ENCODE results near the gene SYNGR4. TPM values are rescaled to one million over a fixed set of nuclear protein-coding genes. Genes with fewer than 3 reads are reported as not detected.

SYNGR4 gene
- total RNA-seq, 1 donor from 2014 or later, result not detected

DNA sequence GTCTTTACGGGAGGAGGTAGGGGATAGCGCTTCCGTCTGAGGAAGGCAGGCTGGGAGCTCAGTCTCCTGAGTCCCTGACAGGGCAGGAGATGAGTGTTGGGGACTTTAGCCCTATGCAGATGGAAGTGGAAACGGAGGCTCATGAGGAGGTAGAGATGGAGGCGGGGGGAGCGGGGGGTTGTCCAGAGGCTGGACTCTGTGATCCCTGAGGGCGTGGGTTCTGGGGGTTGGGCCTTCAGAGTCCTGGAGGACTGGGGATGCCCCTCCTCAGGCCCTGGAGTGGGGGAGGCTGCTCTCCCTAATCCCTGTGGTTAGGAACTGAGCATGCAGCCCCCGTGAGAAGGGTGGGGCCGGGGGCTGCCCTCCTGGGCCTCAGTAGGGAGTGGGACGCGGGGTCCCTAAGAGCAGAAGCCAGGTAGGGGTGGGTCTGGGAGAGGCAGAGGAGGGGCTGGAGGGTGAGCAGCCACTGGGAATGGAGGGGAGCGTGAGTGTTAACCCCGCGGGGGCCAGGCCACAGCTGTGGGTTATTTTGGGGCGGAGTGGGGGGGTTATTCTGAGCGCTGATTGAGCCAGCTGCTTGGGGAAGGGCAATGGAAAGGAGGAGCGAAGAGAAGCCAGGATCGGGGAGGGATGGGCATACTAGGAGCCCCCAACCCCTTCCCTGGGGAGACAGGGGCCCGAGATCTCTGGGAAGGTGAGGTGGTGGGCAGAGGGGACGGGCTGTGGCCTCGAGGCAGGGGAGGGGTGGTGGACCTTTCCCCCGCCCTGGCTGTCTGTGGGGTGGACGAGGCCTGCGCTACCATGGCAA, 32.1 kb downstream of the SYNGR4 start:
- no peak for DNase-seq (ENCODE audit: low read depth in 2 of 2)

DNA sequence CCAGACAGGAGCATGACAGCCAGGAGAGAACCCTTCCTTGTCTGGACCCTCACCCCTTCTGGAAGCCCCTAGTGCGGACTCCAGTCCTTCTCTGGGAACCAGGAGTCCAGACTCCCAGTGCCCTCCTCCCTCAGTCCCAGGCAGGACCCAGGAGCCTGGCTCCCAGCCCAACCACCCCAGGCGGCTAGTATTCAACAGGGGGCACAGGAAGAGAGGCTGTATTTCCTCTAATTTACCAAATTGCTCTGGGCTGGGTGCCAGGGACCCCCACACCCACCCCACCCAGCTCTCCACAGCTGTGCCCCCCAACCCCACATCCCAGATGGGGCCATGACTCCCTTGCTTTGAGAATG, 32.6 kb downstream of the SYNGR4 start:
- DNase-seq (ENCODE audit: low read depth in 2 of 2), result no peak

DNA sequence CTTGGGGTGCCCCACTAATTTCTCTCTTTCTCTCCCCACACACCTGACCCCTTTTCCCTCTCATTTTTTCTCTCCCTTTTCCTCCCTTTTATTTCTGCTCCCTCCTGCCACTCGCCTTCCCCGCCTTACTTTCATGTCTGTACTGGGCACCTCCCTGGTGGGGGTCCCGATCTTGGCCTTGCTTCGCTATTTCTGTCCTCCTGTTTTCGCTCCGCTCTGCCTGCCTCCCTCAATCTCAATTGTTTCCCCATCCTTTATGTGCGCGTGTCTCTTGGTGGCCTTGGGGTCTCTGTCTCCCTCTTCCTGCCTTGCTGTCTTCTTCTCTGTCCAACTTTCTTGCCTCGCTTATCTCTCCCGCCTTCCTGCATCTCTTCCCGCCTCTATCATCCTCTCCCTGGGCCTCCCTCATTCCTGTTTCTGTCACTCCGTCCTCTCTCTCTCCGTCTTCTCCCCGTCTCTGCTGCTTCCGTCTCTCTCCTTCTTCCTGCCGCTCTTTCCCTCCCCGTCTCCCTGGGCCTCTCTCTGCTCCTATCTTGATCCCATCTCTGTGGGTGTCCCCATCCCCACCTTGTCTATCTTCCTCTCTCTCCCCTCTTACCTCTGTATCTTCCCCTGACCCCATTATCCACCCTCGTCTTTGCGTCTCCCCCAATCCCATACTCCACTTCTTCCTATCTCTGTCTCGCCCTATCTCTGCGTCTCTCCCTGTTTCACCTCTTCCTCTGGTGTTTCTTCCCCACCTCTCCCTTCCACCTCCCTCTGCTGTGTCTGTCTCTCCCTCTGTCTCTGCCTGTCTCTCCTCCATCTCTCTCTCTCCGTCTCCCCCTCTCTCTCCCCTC, 33.3 kb downstream of the SYNGR4 start:
- DNase-seq (ENCODE audit: low read depth in 2 of 2), result no peak

DNA sequence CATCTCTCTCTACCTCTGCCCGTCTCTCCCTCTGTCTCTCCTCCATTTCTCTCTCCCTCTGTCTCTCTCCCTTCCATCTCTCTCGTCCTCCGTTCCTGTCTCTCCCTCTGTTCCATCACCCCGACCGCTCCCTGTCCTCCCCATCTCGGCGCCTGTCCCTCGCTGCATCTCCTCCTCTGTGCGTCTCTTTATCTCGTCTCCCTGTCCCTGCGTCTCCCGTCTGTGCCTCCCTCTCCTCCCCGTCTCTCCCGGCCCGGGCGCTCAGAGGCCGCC, 33.9 kb downstream of the SYNGR4 start:
- DNase-seq (ENCODE audit: low read depth in 2 of 2), result no peak

DNA sequence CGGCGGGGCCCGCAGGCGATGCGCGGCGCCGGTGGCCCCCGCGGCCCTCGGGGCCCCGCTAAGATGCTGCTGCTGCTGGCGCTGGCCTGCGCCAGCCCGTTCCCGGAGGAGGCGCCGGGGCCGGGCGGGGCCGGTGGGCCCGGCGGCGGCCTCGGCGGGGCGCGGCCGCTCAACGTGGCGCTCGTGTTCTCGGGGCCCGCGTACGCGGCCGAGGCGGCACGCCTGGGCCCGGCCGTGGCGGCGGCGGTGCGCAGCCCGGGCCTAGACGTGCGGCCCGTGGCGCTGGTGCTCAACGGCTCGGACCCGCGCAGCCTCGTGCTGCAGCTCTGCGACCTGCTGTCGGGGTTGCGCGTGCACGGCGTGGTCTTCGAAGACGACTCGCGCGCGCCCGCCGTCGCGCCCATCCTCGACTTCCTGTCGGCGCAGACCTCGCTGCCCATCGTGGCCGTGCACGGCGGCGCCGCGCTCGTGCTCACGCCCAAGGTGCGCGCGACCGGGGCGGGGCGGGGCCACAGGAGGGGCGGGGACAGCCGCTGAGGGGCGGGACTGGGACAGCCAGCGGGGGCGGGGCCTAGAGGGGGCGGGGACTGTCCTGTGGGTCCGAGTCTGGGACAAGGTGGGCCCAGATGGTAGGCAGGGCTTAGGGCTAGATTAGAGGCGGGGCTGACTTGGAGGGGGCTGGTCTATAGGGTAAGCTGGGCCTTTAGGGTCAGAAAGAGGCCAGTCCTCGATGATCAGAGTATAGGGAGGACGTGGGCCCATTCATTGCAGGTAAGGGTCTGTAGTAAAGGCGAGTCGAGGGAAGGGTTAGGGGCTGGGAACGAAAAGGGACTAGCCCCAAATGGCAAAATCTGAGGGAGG, 34.4 kb downstream of the SYNGR4 start:
- peak; percentile 87 to 93 for DNase-seq (ENCODE audit: low read depth in 2 of 2)

DNA sequence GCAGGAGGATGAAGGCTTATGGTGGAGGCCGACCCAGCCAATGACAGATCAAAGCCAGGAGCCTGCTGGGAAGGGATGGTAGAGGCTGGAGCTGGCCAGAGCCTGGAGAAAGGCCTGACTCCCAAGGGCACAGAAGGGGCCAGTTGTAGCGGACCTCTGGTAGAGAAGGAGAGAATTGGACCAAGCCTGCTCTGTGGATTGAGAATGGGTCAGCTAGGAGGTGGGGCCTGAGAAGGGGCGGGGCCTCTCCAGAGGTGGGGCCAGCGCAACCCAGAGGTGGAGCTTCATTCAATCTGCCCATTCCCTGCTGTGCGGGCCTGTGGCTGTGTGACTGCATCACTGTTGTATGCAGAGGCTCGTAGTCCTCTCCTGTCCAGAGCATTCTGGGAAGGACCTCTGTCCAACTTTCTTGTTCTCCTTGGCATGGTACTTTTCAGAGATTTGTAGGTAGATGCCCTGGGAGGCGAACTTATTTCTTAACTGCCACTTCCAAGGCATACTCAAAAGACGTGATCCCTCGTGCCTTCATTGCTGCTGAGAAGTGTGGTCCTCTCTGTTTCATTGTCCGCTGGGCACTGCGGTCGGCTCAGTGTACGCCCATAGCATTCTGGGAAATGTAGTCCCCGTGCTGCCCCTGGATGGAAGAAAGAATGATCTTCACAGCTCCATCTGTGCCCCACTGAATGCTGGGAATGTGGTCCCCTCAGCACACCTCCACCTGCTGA, 36.0 kb downstream of the SYNGR4 start:
- peak; percentile 79 to 81 for DNase-seq (ENCODE audit: low read depth in 2 of 2)

DNA sequence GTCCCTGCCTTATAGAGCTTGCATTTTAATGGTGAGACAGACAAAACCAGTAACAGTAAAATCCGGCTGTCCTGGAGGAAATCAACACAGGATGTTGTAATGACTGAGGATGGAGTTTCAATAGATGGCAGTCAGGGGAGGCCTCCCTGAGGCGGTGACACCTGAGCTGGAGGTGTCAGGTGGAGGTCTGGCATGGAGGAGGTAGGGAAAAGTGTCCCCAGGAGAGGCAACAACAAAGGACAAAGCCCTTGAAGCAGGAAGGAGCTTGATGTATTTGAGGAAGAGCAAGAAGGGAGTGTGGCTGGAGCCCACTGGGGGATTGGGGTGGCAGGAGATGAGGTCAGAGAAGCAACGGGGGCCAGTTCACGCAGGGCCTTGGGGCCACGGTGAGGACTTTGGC, 37.1 kb downstream of the SYNGR4 start:
- DNase-seq (ENCODE audit: low read depth in 2 of 2), result no peak

DNA sequence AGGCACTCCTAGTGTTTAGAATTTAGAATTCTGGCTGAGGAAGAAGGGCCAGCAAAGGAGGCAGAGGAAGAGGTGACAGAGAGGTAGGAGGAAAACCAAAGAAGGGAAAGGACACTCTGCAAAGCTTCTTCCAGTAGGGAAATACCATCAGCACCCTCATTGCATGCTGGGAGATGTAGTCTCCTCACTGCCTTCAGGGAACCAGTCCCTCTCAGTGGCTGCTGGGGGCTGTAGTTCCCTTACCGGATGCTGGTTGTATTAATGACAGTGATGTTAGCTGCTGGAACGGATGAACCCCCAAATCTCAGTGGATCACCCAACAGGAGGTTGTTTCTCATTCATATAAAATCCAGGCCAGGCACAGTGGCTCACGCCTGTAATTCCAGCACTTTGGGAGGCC, 39.4 kb downstream of the SYNGR4 start:
- peak; percentile 72 to 80 for DNase-seq (ENCODE audit: low read depth in 2 of 2)

DNA sequence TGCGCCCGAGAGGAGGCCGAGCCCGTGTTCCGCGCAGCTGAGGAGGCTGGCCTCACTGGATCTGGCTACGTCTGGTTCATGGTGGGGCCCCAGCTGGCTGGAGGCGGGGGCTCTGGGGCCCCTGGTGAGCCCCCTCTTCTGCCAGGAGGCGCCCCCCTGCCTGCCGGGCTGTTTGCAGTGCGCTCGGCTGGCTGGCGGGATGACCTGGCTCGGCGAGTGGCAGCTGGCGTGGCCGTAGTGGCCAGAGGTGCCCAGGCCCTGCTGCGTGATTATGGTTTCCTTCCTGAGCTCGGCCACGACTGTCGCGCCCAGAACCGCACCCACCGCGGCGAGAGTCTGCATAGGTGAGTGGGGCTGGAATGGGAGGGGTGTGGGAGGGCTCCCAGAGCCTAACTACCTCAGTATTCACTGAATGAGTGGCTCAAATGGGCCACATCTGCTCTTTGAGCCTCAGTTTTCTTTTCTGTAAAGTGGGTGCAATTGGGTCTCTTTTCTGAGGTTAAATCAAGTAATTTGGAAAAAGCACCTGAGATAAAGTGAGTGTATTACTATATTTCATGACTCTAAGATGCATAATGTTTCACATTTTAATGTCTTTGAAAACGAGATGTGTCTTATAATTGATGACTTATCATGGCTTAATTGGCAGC, 41.0 kb downstream of the SYNGR4 start:
- no peak for DNase-seq (ENCODE audit: low read depth in 2 of 2)

DNA sequence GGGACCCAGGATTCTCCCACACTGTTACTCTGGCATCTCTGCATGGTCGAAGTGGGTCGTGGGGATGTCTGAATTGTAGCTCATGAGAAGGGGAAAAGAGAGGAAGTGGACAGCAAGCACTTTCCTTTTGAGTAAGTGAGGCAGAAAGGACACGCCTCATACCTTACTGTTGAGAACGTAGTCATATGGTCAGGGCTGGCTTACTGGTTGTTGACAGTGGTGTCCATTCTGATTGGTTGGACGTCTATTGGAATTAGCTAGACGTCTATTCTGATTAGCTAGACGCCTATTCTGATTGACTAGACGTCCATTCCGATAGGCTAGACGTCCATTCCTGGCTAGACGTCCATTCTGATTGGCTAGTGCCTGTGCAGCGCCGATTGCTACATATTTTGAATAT, 41.7 kb downstream of the SYNGR4 start:
- no peak for DNase-seq (ENCODE audit: low read depth in 2 of 2)

DNA sequence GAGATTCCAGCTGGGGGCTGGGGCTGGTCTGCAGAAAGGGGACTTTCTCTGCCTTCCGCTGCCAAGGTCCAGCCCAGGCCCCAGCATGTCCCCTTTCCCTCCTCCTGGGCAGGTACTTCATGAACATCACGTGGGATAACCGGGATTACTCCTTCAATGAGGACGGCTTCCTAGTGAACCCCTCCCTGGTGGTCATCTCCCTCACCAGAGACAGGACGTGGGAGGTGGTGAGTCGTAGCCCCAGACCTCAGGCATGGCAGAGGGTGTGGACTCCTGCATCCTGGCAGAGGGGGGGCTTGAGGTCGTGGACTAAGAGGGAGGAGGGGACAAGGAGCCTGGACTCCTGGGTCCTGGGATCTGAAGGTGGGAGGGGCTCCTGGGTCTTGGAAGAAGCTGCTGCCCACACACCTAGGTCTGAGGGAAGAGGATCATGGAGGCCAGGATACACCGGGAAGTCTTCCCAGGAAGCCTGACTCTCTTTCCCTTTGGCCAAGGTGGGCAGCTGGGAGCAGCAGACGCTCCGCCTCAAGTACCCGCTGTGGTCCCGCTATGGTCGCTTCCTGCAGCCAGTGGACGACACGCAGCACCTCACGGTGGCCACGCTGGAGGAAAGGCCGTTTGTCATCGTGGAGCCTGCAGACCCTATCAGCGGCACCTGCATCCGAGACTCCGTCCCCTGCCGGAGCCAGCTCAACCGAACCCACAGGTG, 49.9 kb downstream of the SYNGR4 start:
- DNase-seq (ENCODE audit: low read depth in 2 of 2), result no peak

DNA sequence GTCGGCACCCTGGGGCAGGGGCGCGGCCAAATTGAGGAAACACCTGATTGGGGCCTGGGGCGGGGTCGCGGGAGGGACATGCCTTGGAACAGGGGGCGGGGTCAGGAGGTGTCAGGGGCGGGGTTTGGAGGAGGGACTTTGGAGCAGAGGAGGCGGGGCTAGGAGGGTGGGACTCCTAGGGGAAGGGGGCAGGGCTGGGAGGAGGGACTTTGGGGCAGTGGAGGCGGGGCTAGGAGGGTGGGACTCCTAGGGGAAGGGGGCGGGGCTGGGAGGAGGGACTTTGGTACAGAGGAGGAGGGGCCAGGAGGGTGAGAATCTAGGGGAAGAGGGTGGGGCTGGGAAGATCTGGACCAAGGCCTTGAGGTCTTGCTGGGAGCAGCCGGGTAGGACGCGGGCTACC, 51.2 kb downstream of the SYNGR4 start:
- DNase-seq (ENCODE audit: low read depth in 2 of 2), result peak; percentile 90

DNA sequence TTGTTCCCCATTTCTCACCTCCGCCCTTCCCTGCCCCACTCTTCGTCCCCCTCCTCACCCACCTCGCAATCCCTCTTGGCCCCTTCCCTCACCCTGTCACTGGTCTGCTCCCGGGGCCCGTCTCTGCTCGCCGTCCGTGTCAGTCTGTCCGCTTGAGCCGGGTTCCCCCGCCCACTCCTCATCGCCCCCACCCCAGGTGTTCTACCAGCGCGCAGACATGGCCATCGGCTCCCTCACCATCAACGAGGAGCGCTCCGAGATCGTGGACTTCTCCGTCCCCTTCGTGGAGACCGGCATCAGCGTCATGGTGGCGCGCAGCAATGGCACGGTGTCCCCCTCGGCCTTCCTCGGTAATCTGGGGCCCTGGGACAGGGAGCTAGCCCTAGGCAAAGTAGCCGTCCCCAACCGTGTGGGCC, 51.6 kb downstream of the SYNGR4 start:
- no peak for DNase-seq (ENCODE audit: low read depth in 2 of 2)

DNA sequence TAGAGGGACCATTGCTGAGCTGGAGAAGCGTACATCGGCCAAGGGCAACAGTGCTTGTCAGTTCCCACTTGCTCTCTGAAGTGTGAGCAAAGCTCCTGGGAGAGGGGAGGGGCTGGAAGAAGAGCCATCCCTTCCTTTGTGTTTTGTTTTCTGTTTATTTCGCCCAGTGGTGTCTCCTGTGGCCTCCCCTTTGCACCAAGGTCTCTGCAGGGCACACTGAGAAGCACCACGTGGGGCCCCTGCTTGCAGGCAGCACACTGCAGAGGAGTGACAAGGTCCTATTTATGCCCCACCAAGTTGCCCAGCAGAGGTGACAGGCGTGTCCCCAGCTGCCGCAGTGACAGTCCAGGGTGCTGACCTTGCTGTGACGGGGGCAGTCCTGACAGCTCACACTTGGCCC, 53.3 kb downstream of the SYNGR4 start:
- DNase-seq (ENCODE audit: low read depth in 2 of 2), result no peak

DNA sequence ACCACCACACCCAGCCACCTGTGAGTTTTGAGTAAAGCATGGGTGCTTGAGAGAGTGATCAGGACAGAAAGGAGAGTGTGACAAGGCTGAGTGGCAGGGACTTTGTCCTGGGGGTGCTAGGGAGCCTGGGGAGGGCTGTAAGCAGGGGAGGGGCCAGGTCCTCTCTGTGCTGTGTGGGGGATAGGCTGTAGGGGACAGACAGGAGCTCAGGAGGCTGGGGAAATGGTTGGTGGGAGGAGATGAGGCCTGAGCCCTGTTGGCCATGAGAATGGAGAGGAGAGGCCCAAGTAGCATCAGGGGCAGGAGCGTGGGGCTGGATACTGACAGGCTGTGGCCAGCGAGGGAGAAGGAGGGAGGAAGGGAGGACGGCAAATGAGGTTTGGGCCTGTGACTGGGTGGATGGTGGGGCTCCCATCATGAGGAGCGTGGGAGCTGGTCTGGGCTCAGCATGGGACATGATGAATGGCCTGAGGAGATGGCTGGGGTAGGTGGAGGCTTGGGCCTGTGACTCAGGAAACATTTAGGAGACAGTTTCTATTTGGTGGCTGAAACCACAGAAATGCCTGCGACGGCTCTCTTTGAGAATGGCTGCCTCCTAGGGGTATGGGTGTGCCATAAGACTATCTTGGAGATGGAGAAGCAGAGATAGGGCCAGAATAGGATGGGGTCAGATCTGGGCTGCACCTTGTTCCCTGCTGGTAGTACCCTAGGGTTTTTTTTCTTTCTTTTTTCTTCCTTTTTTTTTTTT, 54.3 kb downstream of the SYNGR4 start:
- no peak for DNase-seq (ENCODE audit: low read depth in 2 of 2)

DNA sequence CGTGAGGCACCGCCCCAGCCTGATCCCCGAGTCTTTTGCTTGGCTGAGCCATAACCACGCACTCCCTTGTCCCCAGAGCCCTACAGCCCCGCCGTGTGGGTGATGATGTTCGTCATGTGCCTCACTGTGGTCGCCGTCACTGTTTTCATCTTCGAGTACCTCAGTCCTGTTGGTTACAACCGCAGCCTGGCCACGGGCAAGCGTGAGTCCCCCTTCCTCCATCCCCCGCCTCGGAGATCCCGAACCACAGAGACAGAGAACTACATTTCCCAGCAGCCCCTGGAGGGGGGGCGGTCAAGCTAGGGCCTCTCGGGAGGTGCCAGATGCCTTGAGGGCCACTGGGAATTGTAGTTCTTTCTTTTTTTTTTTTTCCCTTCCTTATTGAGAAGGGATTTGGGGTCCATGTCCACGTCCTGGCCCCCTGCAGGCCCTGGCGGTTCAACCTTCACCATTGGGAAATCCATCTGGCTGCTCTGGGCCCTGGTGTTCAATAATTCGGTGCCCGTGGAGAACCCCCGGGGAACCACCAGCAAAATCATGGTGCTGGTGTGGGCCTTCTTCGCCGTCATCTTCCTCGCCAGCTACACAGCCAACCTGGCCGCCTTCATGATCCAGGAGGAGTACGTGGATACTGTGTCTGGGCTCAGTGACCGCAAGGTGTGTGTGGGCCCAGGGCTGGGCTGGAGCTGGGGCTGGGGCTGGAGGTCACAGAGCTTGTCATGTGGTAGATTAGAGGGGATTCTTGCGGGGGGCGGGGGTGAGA, 55.2 kb downstream of the SYNGR4 start:
- peak; percentile 52 to 73 for DNase-seq (ENCODE audit: low read depth in 2 of 2)

DNA sequence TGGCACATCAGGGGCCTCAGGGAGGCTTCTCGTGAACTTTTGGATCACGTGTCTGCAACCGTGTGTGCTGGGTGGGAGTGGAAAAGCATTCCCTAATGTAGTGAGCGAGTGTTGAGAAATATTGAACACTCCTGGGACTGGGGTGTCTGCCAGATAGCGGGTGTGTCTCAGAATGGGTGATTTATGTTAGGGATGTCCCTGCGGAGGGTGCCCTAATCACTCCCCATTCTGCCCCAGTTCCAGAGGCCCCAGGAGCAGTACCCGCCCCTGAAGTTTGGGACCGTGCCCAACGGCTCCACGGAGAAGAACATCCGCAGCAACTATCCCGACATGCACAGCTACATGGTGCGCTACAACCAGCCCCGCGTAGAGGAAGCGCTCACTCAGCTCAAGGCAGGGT, 57.4 kb downstream of the SYNGR4 start:
- no peak for DNase-seq (ENCODE audit: low read depth in 2 of 2)

DNA sequence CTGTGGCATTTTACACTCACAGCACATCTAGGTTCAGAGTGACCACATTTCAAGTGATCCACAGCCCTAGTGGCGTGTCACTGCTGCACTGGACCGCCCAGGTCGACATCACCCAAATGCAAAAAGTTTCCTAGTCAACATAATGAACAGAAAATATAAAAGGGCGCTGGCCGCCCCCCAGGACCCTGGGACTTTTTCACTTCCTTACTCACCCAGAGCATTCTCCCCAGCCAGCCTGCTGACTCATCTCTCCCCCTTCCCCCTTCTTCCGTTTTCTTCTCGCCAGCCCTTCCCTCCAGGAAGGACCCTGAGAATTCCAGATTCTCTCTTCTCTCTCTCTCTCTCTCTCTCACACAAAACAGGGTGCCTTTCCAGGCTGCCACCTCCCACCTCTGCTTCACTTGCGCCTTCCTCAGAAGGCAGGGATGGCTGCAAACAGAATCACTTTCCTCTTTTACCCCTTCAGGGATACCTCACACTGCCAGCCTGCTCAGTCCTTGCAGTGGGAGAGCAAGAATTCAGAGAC, 60.6 kb downstream of the SYNGR4 start:
- peak; percentile 47 to 80 for DNase-seq (ENCODE audit: low read depth in 2 of 2)

Data from lung microvascular endothelial cell (primary cell).